OCI-LY7 (cell line): ENCODE data around the gene TOP2A. TPM values are rescaled to one million over a fixed set of nuclear protein-coding genes. Genes with fewer than 3 reads are reported as not detected.

Experiments
- BruUV-seq: library from RNA; stranded (reverse); fragments of 400-500 nt; replicated peaks from 2 replicates; lab custom pipeline; 2021; lab: Mats Ljungman, UMichigan
- CTCF ChIA-PET: fragments of 300-600 bp; sonication (Branson Sonifier 250); formaldehyde crosslinking; loops from one replicate; lab custom pipeline; 2022; ENCODE audit warnings: antibody characterized with exemption; ENCODE audit not compliant: unreplicated experiment; lab: Charles Lee
- POLR2A ChIA-PET: fragments of 300-600 bp; sonication (Branson Sonifier 250); formaldehyde crosslinking; loops from one replicate; lab custom pipeline; 2022; ENCODE audit warnings: antibody characterized with exemption; lab: Charles Lee
- DNase-seq: peaks from one replicate; pipeline ENCODE4 v3.0.0-alpha.2; 2015; ENCODE audit warnings: low spot score
- H2AFZ ChIP-seq: fragments of 200-600 bp; sonication (generic), shearing (Covaris generic); 2 replicates; pipeline ENCODE4 v1.6.1; 2014; ENCODE audit warnings: mild to moderate bottlenecking, antibody characterized with exemption, low read length, moderate library complexity
- H3K27ac ChIP-seq: fragments of 200-600 bp; sonication (generic); 2 replicates; pipeline ENCODE4 v1.5.1; 2014; ENCODE audit warnings: mixed run types, low read depth, mild to moderate bottlenecking, moderate library complexity, low read length, inconsistent platforms; ENCODE audit not compliant: poor library complexity, severe bottlenecking
- H3K36me3 ChIP-seq: fragments of 200-600 bp; sonication (generic); 2 replicates; pipeline ENCODE4 v1.6.1; 2014; ENCODE audit warnings: mild to moderate bottlenecking, antibody characterized with exemption, low read length, moderate library complexity, mixed read lengths; ENCODE audit not compliant: insufficient read depth
- H3K4me1 ChIP-seq: fragments of 200-600 bp; sonication (generic); 2 replicates; pipeline ENCODE4 v1.5.1; 2014; ENCODE audit warnings: mild to moderate bottlenecking, low read length; ENCODE audit not compliant: insufficient read depth, poor library complexity, severe bottlenecking
- H3K4me2 ChIP-seq: fragments of 200-600 bp; sonication (generic); 2 replicates; pipeline ENCODE4 v1.6.1; 2014; ENCODE audit warnings: mild to moderate bottlenecking, low read length
- H3K4me3 ChIP-seq: fragments of 200-600 bp; sonication (generic); 2 replicates; pipeline ENCODE4 v1.5.1; 2014; ENCODE audit warnings: mild to moderate bottlenecking, low read depth, low read length; ENCODE audit not compliant: poor library complexity, severe bottlenecking
- H3K79me2 ChIP-seq: fragments of 200-600 bp; sonication (generic); 2 replicates; pipeline ENCODE4 v1.6.1; 2016; ENCODE audit warnings: low read depth, mild to moderate bottlenecking, low read length, moderate library complexity, mixed read lengths; ENCODE audit not compliant: insufficient read depth
- H3K9me2 ChIP-seq: fragments of 200-600 bp; sonication (generic); 2 replicates; pipeline ENCODE4 v1.6.1; 2016; ENCODE audit warnings: mild to moderate bottlenecking, low read length, mixed read lengths; ENCODE audit not compliant: insufficient read depth
- H3K9me3 ChIP-seq: fragments of 200-600 bp; sonication (generic); 2 replicates; pipeline ENCODE4 v1.6.1; 2014; ENCODE audit warnings: mild to moderate bottlenecking, mixed run types, low read length, mixed read lengths
- H4K20me1 ChIP-seq: fragments of 200-600 bp; sonication (generic); 2 replicates; pipeline ENCODE4 v1.6.1; 2014; ENCODE audit warnings: mild to moderate bottlenecking, antibody characterized with exemption, low read length, moderate library complexity, mixed read lengths; ENCODE audit not compliant: insufficient read depth
- CTCF ChIP-seq: fragments of 200-600 bp; sonication (generic); conservative IDR thresholded peaks from 2 replicates; pipeline ENCODE4 v1.5.1; 2014; ENCODE audit warnings: mild to moderate bottlenecking, antibody characterized with exemption, low read length, moderate library complexity, mixed read lengths
- EZH2phosphoT487 ChIP-seq: fragments of 200-600 bp; sonication (generic); IDR thresholded peaks from 2 replicates; pipeline ENCODE4 v1.6.1; 2018; ENCODE audit warnings: low read depth, borderline replicate concordance, mild to moderate bottlenecking, mixed run types, antibody characterized with exemption, low read length, moderate library complexity, mixed read lengths
- intact Hi-C: fragments of 100-400 bp; cut with micrococcal nuclease; formaldehyde crosslinking; loops from one replicate; pipeline ENCODE4 v1.10.0; 2022; ENCODE audit not compliant: unreplicated experiment
- total RNA-seq, 2 experiments: library from RNA; depleted of rRNA in 1 of 2; stranded (reverse); fragments of >200 nt in 1 of 2; shearing (Covaris generic) in 1 of 2; gene quantifications; 2 replicates each; pipeline ENCODE4 v1.2.3, GENCODE V29; 2014 to 2022

TOP2A gene
- total RNA-seq, 2 experiments from 2014 or later = 293 to 340 TPM

DNA sequence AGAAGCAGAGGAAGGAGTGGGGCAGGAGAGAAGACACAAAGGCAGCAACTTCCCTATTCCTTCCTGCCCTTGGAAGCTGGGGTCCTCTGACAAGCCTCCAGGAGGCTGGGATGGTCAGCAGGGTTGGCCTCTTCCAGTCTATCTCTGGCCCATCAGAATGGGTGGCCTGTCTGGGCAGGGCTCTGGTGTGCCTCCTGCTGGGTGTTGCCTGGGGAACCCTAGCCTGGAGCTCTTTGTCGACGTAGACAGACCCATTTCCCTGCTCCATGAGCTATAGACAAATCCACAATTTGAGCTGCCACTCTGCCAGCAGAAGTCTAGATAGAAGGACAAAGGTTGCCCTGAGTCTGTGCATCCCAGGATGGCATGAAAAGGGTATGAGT, 36.9 kb upstream of the TOP2A start:
- no peaks in the 10 kb centered on the region for H3K4me1 ChIP-seq
- BruUV-seq = no TSS peak
- no peaks in the 10 kb centered on the region for H4K20me1 ChIP-seq
- H2AFZ ChIP-seq = no peak overlapping the region
- H3K27ac ChIP-seq = no peak overlapping the region
- ChIA-PET POLR2A (no interaction called here), CTCF (no interaction called here)
- no peaks in the 10 kb centered on the region for H3K36me3 ChIP-seq
- no peaks in the 10 kb centered on the region for H3K9me3 ChIP-seq
- no peak overlapping the region for H3K4me3 ChIP-seq
- intact Hi-C loops = no loop called here
- no peak for DNase-seq
- no peak for TF ChIP-seq CTCF
- no peak for TF ChIP-seq EZH2phosphoT487
- H3K4me2 ChIP-seq = no peak overlapping the region
- no peaks in the 10 kb centered on the region for H3K79me2 ChIP-seq
- H3K9me2 ChIP-seq = no peaks in the 10 kb centered on the region

DNA sequence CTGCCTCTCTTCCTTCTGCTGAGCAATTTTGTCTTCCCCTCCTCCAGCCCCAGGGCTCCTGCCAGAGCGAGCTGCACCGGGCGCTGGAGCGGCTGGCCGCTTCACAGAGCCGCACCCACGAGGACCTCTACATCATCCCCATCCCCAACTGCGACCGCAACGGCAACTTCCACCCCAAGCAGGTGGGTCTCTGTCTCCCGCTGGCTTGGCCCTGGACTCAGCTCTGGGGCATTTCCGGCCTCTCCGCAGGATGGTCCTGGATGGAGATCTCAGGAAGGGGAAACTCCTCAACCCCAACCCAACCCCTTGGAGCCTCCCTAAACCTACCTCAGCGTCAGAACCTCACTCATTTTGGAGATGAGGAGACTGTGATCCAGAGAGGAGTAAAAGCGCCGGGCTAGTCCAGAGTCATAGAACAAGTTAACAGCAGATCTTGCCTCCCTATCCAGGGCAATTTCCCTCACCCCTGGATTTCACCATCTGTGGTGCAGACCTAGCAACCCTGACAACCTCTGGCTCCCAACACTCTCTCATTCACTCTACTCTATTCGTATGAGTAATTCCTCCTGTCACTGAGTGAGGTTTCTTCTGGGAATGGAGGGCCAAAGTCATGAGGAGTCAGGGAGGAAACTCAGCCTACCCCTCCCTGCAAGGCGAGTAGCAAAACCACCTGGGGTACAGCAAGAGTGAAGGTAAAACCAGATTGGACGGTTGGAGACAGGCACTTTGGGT, 36.4 kb upstream of the TOP2A start:
- H4K20me1 ChIP-seq = no peaks in the 10 kb centered on the region
- H3K4me2 ChIP-seq = no peak overlapping the region
- no peak overlapping the region for H3K4me3 ChIP-seq
- no peaks in the 10 kb centered on the region for H3K79me2 ChIP-seq
- H3K27ac ChIP-seq = no peak overlapping the region
- no peaks in the 10 kb centered on the region for H3K9me3 ChIP-seq
- ChIA-PET CTCF (no interaction called here), POLR2A (no interaction called here)
- no peak overlapping the region for H2AFZ ChIP-seq
- intact Hi-C loops = no loop called here
- H3K9me2 ChIP-seq = no peaks in the 10 kb centered on the region
- no peak for DNase-seq
- no TSS peak for BruUV-seq
- H3K36me3 ChIP-seq = no peaks in the 10 kb centered on the region
- H3K4me1 ChIP-seq = no peaks in the 10 kb centered on the region
- TF ChIP-seq CTCF (no peak), EZH2phosphoT487 (no peak)

- Histone ChIP-seq H3K4me2 (no peak overlapping the region), H3K27ac (no peak overlapping the region), H4K20me1 (no peaks in the 10 kb centered on the region), H3K9me3 (no peaks in the 10 kb centered on the region), H3K4me1 (no peaks in the 10 kb centered on the region), H3K79me2 (no peaks in the 10 kb centered on the region), H3K36me3 (no peaks in the 10 kb centered on the region), H3K4me3 (no peak overlapping the region), H3K9me2 (no peaks in the 10 kb centered on the region), H2AFZ (no peak overlapping the region)
- CTCF ChIA-PET = no interaction called here
- no TSS peak for BruUV-seq
- no peak for TF ChIP-seq CTCF
- no peak for TF ChIP-seq EZH2phosphoT487
- no peak for DNase-seq
- intact Hi-C loops = no loop called here
- POLR2A ChIA-PET = no interaction called here
Measured at GRCh38 chr17:40452921-40453378, 35.3 kb upstream of the TOP2A start.
